ENCODE data around the gene SLC13A2. TPM values are rescaled to one million over a fixed set of nuclear protein-coding genes. Genes with fewer than 3 reads are reported as not detected.

Gene SLC13A2
- total RNA-seq, 6 donors from 2014 or later, result 0.10 to 0.61 (median 0.14) TPM; not detected in 3

DNA sequence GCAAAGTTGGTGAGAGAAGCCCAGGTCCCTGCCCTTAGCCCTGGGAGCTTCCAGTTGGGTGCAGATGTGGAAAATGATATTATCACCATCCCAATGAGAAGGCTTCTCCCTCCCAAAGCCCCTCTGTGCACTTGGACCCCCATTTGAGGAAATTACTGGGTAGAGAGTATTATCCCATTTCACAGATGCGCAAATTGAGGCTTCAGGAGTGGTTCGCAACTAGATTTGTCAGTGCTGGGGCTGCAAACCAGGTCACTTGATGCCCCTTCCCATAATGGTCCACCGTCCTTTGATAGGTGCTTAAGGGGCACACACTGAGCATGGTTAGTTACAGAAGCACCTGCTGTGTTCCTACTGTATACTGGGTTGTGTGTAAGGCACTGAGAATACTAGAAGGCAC, 18.4 kb downstream of the SLC13A2 start:
- no peak for DNase-seq
- no peaks in the 10 kb centered on the region for H3K9me3 ChIP-seq
- TF ChIP-seq EP300 (IDR thresholded peaks at IDR 0.05) (no peak), POLR2AphosphoS5 (IDR thresholded peaks at IDR 0.05) (no peak), POLR2A (IDR thresholded peaks at IDR 0.05) (no peak)
- TF ChIP-seq, protein P1, sequence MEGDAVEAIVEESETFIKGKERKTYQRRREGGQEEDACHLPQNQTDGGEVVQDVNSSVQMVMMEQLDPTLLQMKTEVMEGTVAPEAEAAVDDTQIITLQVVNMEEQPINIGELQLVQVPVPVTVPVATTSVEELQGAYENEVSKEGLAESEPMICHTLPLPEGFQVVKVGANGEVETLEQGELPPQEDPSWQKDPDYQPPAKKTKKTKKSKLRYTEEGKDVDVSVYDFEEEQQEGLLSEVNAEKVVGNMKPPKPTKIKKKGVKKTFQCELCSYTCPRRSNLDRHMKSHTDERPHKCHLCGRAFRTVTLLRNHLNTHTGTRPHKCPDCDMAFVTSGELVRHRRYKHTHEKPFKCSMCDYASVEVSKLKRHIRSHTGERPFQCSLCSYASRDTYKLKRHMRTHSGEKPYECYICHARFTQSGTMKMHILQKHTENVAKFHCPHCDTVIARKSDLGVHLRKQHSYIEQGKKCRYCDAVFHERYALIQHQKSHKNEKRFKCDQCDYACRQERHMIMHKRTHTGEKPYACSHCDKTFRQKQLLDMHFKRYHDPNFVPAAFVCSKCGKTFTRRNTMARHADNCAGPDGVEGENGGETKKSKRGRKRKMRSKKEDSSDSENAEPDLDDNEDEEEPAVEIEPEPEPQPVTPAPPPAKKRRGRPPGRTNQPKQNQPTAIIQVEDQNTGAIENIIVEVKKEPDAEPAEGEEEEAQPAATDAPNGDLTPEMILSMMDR (IDR thresholded peaks at IDR 0.05), result no peak
- H3K4me3 ChIP-seq, result no peak overlapping the region
- no peaks in the 10 kb centered on the region for H3K36me3 ChIP-seq
- no peaks in the 10 kb centered on the region for H3K27me3 ChIP-seq
- WGBS, 2 donors, result 94 to 100% methylated on average over 3 of the region's 3 CpGs
- peaks cover 0 to 6% (median 0%) of the 10 kb centered on the region in 4 donors for H3K4me1 ChIP-seq
- H3K27ac ChIP-seq, result no peak overlapping the region
- no peak for ATAC-seq (ENCODE audit: low FRiP score in 2 of 2)

DNA sequence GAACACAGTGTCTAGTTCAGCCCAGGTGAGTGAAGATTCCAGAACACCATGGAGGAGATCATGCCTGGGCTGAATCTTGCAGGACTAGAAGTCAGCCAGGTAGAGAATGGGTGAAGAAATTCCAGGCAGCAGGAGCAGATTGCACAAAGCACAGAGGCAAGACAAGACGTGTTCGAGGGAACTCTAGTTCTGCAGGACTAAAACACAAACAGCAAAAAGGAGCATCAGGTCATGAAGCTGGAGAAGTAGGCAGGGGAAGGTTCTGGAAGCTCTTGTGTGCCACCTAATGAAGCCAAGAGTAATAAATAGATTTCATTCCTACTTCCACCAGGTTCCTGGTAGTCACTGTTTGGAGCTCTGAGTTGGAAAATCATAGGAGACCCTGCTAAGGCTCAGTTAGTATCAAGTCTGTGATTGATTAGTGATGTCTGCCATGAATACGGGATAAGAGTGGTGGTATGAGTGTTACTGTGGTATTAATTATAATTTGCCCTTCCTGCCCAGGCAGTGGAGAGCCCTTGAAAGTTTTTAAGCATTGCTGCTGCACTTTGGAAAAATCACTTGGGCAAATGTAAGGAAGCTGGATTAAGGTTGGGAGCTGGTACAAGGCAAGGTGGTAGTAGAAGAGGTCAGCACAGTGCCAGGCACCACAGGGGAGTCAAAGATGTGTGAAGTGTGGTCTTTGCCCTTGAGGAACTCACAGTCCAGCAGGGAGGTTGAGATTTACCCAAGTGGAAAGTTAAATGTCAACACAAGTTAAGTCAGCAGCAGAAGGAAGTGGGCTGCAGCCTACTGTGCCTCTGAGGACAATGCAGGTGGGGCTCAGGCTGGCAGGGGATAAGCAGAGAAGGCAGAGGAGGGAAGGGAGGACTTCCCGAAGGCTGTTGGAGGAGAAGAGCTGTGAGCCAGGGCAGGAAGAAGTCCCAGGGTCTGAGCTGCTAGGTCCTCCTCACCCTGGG, 19.2 kb downstream of the SLC13A2 start:
- peaks cover 0 to 8% (median 4%) of the 10 kb centered on the region in 4 donors for H3K4me1 ChIP-seq
- 44 to 46% methylated on average over 4 of the region's 4 CpGs for WGBS, 2 donors
- TF ChIP-seq, protein P1 (IDR thresholded peaks at IDR 0.05), result no peak
- TF ChIP-seq EP300 (IDR thresholded peaks at IDR 0.05) (no peak), POLR2A (IDR thresholded peaks at IDR 0.05) (no peak), POLR2AphosphoS5 (IDR thresholded peaks at IDR 0.05) (no peak)
- no peak for ATAC-seq (ENCODE audit: low FRiP score in 2 of 2)
- no peak for DNase-seq
- H3K4me3 ChIP-seq, result no peak overlapping the region
- H3K9me3 ChIP-seq, result no peaks in the 10 kb centered on the region
- H3K27ac ChIP-seq, result no peak overlapping the region
- no peaks in the 10 kb centered on the region for H3K36me3 ChIP-seq
- H3K27me3 ChIP-seq, result no peaks in the 10 kb centered on the region

DNA sequence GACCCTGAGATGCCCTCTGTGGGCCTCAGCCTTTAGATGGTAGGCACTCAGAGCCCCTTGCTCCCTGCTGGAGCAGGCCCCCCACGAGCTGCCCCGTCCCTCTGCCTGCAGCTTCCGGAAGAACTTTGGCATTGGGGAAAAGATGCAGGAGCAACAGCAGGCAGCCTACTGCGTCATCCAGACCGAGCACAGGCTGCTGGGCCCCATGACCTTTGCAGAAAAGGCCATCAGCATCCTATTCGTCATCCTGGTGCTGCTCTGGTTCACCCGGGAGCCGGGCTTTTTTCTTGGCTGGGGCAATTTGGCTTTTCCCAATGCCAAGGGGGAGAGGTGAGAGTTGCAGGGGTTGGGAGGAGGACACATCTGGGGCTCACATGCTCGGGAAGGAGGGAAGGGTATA, 20.0 kb downstream of the SLC13A2 start:
- H3K36me3 ChIP-seq, result no peaks in the 10 kb centered on the region
- H3K9me3 ChIP-seq, result no peaks in the 10 kb centered on the region
- TF ChIP-seq, protein P1 (IDR thresholded peaks at IDR 0.05), result no peak
- TF ChIP-seq EP300 (IDR thresholded peaks at IDR 0.05), result no peak
- no peak for TF ChIP-seq POLR2A (IDR thresholded peaks at IDR 0.05)
- ATAC-seq (ENCODE audit: low FRiP score in 2 of 2) (no peak), DNase-seq (no peak)
- 47 to 63% methylated on average over 4 to 9 of the region's 9 CpGs for WGBS, 2 donors
- H3K27me3 ChIP-seq, result no peaks in the 10 kb centered on the region
- no peak overlapping the region for H3K27ac ChIP-seq
- H3K4me1 ChIP-seq, result peaks cover 0 to 9% (median 8%) of the 10 kb centered on the region in 4 donors
- no peak overlapping the region for H3K4me3 ChIP-seq

DNA sequence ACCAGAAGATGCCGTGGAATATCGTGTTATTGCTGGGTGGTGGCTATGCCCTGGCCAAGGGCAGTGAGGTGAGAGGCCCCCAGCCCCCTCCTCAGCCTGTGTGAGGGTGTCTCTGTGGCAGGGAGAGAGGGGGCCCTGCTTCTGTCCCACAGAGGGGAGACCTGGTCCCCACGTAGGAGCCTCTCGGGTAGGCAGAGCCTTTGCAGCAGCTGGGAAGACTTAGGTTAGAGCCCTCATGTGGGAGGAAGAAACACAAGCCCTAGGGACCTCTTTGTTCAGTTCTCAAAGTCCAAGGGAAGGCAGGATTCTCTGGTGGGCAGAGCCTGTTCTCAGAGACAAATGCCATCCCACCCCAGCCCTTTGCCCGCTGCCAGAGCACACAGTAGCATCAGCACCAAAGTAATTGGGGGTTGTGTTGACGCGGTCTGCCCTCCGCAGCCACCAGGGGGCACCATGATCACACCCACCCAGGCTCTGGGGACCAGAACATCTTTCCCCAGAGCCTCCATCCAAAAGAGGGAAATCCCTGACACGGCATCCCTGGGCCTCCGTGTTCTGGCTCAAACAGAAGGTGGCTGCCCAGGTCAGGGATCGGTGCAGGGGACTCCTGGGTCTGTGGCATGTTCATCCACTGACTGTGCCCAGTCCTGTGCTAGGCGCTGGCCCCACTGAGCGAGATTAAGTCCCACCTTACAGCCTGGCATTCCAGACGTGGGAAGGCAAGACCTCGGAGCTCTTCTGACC, 21.2 kb downstream of the SLC13A2 start:
- Histone ChIP-seq H3K4me1 (peaks cover 0 to 9% (median 8%) of the 10 kb centered on the region in 4 donors), H3K27me3 (no peaks in the 10 kb centered on the region), H3K36me3 (no peaks in the 10 kb centered on the region), H3K27ac (no peak overlapping the region), H3K4me3 (no peak overlapping the region), H3K9me3 (no peaks in the 10 kb centered on the region)
- DNase-seq, result peak; percentile 72 to 90
- WGBS, 2 donors, result 47 to 83% methylated on average over 3 to 15 of the region's 15 CpGs
- ATAC-seq (ENCODE audit: low FRiP score in 2 of 2), result peak; percentile 41 to 76
- TF ChIP-seq, protein P1 (IDR thresholded peaks at IDR 0.05), result peak; percentile 62 to 91 (median 84)
- TF ChIP-seq EP300 (IDR thresholded peaks at IDR 0.05), result no peak

All from upper lobe of left lung (tissue), 6 donors.